HG03565 (cell line): Measurements from ENCODE around the gene COX10.
"Not testable (repeated sequence)": the region's sequence is repeated elsewhere in the genome, so short reads cannot be mapped to it uniquely, and the experiment has no call there.

ENCODE experiments used
- ATAC-seq: cut with Tn5 transposase; IDR thresholded peaks from one replicate; pipeline ENCODE4 v1.9.1; 2021; ENCODE audit warnings: mild to moderate bottlenecking, moderate library complexity; ENCODE audit not compliant: unreplicated experiment

COX10 gene

GRCh38 chr17:14201988-14202380, 132.7 kb downstream of the COX10 start:
- ATAC-seq: no peak

- ATAC-seq: no peak
These were observed 133.3 kb downstream of the COX10 start for GRCh38 chr17:14202388-14203166.

GRCh38 chr17:14203388-14203787, 134.1 kb downstream of the COX10 start:
- ATAC-seq: no peak

GRCh38 chr17:14204084-14204483, 134.8 kb downstream of the COX10 start:
- no peak for ATAC-seq

DNA sequence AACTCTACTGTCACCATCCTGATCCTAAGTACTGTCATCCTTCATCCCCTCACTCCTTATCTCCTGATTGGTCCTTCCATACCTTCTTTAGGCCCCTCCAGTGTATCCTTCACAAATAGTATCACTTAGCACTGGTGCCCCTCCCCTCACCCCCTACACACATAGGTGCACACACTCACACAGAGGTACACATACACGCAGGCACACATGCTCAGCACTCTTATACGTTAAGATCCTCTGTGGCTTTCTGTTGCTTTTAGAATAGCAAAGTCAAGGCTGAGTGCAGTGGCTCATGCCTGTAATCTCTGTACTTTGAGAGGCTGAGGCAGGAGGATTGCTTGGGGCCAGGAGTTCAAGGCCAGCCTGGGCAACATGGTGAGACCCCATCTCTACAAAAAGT, 135.2 kb downstream of the COX10 start:
- ATAC-seq: no peak

DNA sequence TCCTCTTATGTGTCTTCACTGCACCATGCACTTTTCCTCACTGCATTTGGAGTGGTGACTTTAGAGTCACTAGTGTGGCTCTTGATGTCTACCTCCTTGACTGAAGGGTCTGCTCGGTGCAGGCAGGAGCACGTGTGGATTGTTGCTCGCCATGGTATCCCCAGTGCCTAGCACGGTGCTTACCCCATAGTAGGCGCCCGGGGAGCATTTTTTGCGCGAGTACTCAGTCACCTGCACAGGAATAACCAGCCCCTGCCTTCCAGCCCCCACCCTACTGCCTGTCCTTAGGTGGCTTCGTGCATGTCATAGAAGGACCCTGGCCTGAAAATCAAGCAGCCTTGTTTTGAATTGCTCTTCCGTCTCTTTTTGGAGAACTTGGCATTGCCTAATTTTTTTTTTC, 136.1 kb downstream of the COX10 start:
- no peak for ATAC-seq

- ATAC-seq: no peak
These were observed 136.7 kb downstream of the COX10 start for GRCh38 chr17:14205992-14206461.

DNA sequence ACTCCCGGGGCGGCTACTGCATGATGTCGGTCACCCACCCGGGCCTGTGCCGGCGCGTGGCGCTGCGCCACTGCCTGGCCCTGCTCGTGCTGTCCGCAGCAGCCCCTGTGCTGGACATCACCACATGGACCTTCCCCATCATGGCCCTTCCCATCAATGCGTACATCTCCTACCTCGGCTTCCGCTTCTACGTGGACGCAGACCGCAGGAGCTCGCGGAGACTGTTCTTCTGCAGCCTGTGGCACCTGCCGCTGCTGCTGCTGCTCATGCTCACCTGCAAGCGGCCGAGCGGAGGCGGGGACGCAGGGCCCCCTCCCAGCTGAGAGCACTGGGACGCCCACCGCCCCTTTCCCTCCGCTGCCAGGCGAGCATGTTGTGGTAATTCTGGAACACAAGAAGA, 137.6 kb downstream of the COX10 start:
- no peak for ATAC-seq

DNA sequence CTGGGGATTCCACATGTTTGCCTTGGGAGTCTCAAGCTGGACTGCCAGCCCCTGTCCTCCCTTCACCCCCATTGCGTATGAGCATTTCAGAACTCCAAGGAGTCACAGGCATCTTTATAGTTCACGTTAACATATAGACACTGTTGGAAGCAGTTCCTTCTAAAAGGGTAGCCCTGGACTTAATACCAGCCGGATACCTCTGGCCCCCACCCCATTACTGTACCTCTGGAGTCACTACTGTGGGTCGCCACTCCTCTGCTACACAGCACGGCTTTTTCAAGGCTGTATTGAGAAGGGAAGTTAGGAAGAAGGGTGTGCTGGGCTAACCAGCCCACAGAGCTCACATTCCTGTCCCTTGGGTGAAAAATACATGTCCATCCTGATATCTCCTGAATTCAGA, 138.5 kb downstream of the COX10 start:
- ATAC-seq: no peak

DNA sequence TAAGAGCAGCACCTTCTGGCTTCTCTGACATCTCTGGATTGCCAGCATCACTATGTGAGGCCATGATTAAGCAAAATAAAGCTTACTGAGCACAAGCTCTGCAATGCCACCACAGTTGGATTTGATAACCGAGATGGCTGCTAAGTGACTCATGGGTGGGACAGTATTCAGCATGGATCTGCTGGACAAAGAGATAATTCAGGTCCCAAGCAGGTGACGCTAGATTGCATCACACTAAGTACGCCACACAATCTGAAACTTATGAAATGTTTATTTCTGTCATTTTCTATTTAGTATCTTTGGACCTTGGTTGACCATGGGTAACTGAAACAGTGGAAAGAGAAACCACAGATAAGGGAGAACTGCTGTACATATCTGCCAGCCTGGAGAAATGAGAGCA, 139.9 kb downstream of the COX10 start:
- no peak for ATAC-seq

DNA sequence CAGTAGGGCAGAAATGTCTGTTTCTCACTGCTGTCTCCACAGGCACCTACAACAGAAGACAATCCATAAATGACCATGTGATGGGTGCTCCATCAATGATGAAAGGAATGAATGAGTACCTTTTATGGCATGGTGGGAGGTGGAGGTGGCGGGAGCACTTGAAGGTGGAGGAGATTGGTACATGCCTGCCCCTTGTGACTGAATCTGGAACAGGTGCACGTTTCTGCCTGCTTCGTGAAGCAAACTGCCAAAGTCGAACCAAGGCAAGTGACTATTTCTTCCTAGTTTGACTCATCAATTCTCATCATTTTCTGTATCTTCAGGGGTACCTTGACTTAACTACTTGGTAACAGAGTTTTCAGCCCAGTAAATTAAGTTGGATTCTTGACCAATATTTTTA, 141.9 kb downstream of the COX10 start:
- ATAC-seq: no peak

DNA sequence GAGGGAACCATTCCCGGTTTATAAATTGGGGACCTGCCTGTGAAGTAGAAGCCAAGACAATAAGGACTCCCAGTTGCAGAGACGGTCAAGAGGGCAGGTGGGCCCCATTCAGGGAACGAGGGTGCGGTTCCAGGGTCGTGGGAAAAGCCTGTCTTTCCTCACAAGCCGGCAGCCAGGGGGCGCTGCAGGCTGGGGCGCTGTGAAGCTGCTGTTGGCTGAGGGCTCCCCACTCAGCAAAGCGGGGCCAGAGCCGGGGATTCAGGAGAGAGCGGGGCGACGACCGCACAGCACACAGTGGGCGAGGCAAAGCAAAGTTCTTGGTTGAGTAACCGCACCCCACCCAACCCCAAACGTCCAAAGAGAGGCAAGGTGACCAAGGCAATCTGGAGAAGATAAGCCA, 142.5 kb downstream of the COX10 start:
- ATAC-seq: no peak

- ATAC-seq: no peak
These were observed 143.1 kb downstream of the COX10 start for GRCh38 chr17:14212401-14212800.

DNA sequence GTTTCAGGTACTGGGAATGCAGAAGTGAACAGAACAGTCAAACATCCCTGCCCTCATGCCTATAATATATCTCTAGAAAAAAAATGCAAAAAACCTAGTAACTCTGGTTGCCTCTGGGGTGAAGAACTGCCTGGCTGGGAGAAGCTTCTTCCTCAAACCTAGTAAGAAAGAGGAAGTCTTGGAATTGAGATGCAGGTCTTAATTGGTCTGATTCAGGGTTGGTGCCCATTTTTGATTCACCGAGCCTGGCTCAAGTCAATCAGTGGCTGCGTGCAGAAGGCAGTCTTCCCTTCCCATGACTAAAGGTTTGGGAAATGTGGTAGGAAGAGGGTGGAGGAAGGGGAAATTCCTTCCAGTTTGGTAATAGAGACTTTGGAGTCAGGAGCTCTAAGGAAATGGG, 145.0 kb downstream of the COX10 start:
- ATAC-seq: no peak

GRCh38 chr17:14222611-14223010, 153.3 kb downstream of the COX10 start:
- no peak for ATAC-seq

DNA sequence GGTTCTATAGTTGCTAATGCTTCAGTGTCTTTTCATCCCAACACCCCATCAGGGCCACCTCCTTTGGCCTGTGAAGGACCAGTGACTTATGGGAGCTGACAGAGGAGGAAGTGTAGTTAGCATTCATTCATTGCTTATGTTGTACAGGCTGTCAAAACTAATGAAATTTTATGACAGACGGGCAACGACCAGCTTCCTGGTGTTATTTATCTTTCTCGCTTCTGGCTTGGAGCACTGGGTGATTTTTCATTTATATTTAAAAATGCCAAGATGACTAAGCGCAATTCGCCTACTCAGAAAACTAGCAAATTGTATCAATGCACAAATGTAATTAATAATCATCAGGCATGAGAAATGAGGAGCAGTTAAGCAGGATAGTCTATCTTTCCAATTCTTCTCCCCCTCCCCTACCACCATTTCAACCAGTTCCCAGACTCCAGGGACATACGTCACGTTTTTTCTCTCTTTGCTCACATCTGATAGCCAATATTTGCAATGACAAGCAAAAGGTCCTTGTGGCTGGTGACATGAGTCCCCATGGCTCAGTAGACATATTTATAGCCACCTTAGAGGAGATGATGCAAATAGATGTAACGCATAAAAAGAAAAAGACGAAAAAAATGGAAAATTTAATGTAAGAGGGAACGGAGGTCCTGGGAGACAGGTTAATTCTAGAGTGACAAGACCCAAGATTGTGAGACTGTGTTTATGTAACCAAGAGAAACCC, 156.1 kb downstream of the COX10 start:
- ATAC-seq: no peak

GRCh38 chr17:14227052-14227451, 157.7 kb downstream of the COX10 start:
- ATAC-seq: no peak

GRCh38 chr17:14228903-14229302, 159.6 kb downstream of the COX10 start:
- ATAC-seq: no peak

DNA sequence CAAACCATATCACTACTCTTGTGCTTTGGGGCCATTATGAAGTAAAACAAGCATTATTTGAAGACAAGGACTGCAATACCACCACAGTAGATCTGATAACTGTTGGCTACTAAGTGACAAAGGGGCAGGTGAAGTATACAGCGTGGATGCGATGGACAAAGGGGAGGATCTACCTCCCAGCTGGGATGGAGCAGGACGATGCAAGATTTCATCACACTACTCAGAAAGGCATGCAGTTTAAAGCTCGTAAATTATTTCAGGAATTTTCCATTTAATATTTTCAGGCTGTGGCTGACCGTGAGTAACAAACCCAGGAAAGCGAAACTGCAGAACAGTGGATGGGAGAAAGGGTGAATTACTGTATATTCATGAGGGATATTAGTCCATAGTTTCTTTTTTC, 161.9 kb downstream of the COX10 start:
- not testable (repeated sequence) for ATAC-seq

DNA sequence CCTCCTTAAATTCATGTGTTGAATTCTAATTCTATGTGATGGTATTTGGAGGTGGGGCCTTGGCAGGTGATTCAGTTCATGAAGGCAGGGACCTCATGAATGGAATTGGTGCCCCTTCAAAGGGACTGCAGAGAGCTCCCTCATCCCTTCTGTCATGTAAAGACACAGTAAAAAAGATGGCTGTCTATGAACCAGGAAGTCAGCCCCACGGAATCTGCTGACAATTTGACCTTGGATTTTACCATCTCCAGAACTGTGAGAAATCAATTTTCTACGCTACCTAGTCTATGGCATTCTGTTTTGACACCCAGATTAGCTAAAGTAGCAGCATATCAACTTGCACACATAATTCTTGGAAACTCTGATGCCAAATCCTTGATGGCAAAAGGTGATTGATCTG, 165.7 kb downstream of the COX10 start:
- not testable (repeated sequence) for ATAC-seq

- not testable (repeated sequence) for ATAC-seq
These were observed 166.7 kb downstream of the COX10 start for GRCh38 chr17:14236032-14236431.

GRCh38 chr17:14236762-14237161, 167.5 kb downstream of the COX10 start, which contains the start of gene CDRT15:
Gene CDRT15 (minus strand): TSS chr17:14236862. CDS start chr17:14236833, 29 bp downstream.
- not testable (repeated sequence) for ATAC-seq
